HL-60 (cell line): ENCODE measurements around the gene HERC2.
"Not testable (repeated sequence)": the region's sequence is repeated elsewhere in the genome, so short reads cannot be mapped to it uniquely, and the experiment has no call there.

Source experiments
- DNase-seq, 2 experiments: peaks; one replicate each; pipeline ENCODE4 v3.0.0-alpha.2; 2010 to 2020; ENCODE audit warnings: low read depth in 1 of 2, low spot score in 1 of 2
- H3K27ac ChIP-seq: fragments of 250-450 bp; sonication (Bioruptor Pico); replicated peaks from 2 replicates; pipeline ENCODE4 v1.5.1; 2020; ENCODE audit warnings: mild to moderate bottlenecking, moderate library complexity
- H3K27me3 ChIP-seq: fragments of 250-450 bp; sonication (Bioruptor Pico); 2 replicates; pipeline ENCODE4 v1.5.1; 2021; ENCODE audit warnings: mild to moderate bottlenecking, moderate library complexity; ENCODE audit not compliant: insufficient read depth, poor library complexity, severe bottlenecking
- H3K4me3 ChIP-seq: replicated peaks from 2 replicates; pipeline ENCODE4 v1.5.1; 2011; ENCODE audit warnings: mild to moderate bottlenecking, control low read depth, low read length; ENCODE audit not compliant: insufficient read depth
- GABPA ChIP-seq: IDR thresholded peaks from 2 replicates; pipeline ENCODE4 v1.6.1; 2012; ENCODE audit warnings: low read depth
- POLR2AphosphoS5 ChIP-seq: IDR thresholded peaks from 2 replicates; pipeline ENCODE4 v1.6.1; 2012; ENCODE audit warnings: low read depth
- SPI1 ChIP-seq: IDR thresholded peaks from 2 replicates; pipeline ENCODE4 v1.6.1; 2012; ENCODE audit warnings: low read depth, mild to moderate bottlenecking, borderline replicate concordance
- TF ChIP-seq, protein P1 (sequence below): IDR thresholded peaks from one replicate; pipeline ENCODE4 v1.5.1; 2011; ENCODE audit warnings: low read length, control low read depth, inconsistent platforms; ENCODE audit not compliant: insufficient read depth
- TF ChIP-seq, protein P2 (sequence below): IDR thresholded peaks from 2 replicates; pipeline ENCODE4 v1.6.1; 2012; ENCODE audit warnings: low read depth; ENCODE audit not compliant: insufficient replicate concordance

The HERC2 gene

DNA sequence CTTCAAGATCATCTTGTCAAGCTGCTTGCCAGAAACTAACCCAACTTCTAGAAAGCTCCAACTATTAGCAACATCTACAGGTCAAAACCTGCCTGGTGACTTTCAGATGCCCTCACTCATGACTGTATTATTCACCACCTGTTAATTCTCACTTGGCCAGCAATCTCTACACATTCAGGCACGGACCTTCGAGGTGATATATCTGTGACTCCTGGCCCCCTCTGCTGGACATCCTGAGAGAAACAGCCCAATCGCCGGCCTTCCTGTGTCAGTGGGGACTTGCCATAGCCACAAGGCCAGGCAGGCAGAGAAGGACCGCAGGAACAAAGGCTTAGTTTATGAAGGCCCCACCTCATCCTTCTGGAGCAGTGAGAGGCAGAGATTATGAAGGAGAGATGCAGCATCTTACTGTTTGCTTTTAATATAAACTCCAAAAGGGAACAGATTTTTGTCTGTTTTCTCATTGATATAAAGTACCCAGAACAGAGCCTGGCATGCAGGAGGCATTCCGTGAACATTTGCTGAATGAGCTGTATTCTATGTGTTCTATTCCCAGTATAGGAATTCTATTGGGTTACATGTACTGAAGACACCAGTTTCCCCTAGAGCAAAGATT lies 198.5 kb downstream of the HERC2 start:
- DNase-seq = peak in 1 of 2 experiments; percentile 50
- Histone ChIP-seq H3K27ac (no peak overlapping the region), H3K27me3 (no peaks in the 10 kb centered on the region), H3K4me3 (no peak overlapping the region)
- TF ChIP-seq, protein P1, sequence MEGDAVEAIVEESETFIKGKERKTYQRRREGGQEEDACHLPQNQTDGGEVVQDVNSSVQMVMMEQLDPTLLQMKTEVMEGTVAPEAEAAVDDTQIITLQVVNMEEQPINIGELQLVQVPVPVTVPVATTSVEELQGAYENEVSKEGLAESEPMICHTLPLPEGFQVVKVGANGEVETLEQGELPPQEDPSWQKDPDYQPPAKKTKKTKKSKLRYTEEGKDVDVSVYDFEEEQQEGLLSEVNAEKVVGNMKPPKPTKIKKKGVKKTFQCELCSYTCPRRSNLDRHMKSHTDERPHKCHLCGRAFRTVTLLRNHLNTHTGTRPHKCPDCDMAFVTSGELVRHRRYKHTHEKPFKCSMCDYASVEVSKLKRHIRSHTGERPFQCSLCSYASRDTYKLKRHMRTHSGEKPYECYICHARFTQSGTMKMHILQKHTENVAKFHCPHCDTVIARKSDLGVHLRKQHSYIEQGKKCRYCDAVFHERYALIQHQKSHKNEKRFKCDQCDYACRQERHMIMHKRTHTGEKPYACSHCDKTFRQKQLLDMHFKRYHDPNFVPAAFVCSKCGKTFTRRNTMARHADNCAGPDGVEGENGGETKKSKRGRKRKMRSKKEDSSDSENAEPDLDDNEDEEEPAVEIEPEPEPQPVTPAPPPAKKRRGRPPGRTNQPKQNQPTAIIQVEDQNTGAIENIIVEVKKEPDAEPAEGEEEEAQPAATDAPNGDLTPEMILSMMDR = peak; percentile 45
- TF ChIP-seq, protein P2, sequence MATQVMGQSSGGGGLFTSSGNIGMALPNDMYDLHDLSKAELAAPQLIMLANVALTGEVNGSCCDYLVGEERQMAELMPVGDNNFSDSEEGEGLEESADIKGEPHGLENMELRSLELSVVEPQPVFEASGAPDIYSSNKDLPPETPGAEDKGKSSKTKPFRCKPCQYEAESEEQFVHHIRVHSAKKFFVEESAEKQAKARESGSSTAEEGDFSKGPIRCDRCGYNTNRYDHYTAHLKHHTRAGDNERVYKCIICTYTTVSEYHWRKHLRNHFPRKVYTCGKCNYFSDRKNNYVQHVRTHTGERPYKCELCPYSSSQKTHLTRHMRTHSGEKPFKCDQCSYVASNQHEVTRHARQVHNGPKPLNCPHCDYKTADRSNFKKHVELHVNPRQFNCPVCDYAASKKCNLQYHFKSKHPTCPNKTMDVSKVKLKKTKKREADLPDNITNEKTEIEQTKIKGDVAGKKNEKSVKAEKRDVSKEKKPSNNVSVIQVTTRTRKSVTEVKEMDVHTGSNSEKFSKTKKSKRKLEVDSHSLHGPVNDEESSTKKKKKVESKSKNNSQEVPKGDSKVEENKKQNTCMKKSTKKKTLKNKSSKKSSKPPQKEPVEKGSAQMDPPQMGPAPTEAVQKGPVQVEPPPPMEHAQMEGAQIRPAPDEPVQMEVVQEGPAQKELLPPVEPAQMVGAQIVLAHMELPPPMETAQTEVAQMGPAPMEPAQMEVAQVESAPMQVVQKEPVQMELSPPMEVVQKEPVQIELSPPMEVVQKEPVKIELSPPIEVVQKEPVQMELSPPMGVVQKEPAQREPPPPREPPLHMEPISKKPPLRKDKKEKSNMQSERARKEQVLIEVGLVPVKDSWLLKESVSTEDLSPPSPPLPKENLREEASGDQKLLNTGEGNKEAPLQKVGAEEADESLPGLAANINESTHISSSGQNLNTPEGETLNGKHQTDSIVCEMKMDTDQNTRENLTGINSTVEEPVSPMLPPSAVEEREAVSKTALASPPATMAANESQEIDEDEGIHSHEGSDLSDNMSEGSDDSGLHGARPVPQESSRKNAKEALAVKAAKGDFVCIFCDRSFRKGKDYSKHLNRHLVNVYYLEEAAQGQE = no peak

DNA sequence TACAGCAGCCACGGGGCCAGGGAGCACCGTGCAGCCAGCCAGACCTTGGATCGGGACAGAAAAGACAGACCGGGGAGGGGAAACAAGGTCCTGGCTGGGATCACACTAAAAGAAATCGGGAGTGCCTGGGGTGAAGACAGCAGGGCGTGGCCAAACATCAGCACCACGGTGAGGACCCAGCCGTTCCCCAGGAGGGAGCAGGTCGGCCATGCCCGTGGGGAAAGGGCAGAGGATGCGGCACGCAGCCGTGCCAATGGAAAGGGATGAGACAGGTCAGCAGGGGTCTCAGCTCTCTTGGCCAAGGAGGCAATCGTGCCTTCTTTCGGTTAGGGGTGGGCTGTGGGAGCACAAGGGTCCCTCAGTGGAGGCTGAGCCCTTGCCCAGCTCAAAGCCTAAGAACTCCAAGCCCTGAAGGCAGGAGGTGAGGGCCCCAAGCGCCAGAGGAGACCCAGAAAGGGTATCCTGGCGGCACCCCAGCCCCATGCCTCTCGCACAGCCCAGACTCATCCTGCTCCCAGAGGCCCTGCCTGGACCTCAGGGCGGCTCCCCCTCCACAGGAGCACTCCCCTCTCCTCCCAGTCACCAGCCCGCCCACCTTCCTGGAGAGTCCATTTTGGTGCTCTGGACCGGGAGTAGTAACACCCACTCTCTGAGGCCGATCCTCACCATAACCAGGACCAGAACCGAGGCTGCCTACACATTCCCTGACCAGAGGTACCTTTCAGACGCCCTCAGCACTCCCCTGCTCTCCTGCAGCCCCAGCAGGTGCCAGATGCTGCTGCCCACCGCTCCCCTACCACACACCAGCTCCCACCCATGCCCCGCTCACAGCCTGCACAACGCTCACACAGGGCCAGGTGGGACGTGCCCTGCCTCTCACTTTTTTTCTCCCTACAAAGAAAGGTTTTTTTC lies 199.7 kb downstream of the HERC2 start:
- H3K4me3 ChIP-seq = no peak overlapping the region
- H3K27ac ChIP-seq = no peak overlapping the region
- TF ChIP-seq, protein P2 = no peak
- DNase-seq = no peak
- H3K27me3 ChIP-seq = no peaks in the 10 kb centered on the region

- H3K4me3 ChIP-seq, H3K27me3 ChIP-seq, H3K27ac ChIP-seq, DNase-seq: not testable (repeated sequence)
These were observed 200.4 kb downstream of the HERC2 start for GRCh38 chr15:28121577-28121976.

GRCh38 chr15:28120359-28120640 lies 201.7 kb downstream of the HERC2 start:
- TF ChIP-seq, protein P1 = no peak
- TF ChIP-seq, protein P2 = no peak
- TF ChIP-seq POLR2AphosphoS5 (no peak), SPI1 (no peak), GABPA (no peak)
- Histone ChIP-seq H3K27me3 (no peaks in the 10 kb centered on the region), H3K27ac (no peak overlapping the region), H3K4me3 (no peak overlapping the region)
- no peak for DNase-seq
